Heart left ventricle (tissue), 16 donors: ENCODE results near the gene SPEM3. TPM values are rescaled to one million over a fixed set of nuclear protein-coding genes. Genes with fewer than 3 reads are reported as not detected.

ENCODE experiments used
- ATAC-seq, 4 donors: fragments of 200-7000 bp; cut with Tn5 transposase; one replicate each; pipeline ENCODE4 v1.9.1; 2020 to 2022; ENCODE audit warnings: moderate library complexity in 4 of 4, mild to moderate bottlenecking in 3 of 4, moderate number of reproducible peaks in 1 of 4
- DNase-seq, 5 donors: peaks; one replicate each; pipeline ENCODE4 v3.0.0-alpha.2; 2020
- H3K27ac ChIP-seq, 12 donors: fragments of 200-600 bp; sonication (generic) in 4 of 12; one replicate each; pipeline versions ENCODE4 v1.5.0 to v1.8.0; 2016 to 2022; ENCODE audit warnings: mild to moderate bottlenecking in 2 of 12
- H3K27me3 ChIP-seq, 9 donors: fragments of 200-600 bp; sonication (generic) in 2 of 9; one replicate each; pipeline versions ENCODE4 v1.5.1 to v1.8.0; 2016 to 2022; ENCODE audit warnings: mild to moderate bottlenecking in 3 of 9
- H3K36me3 ChIP-seq, 9 donors: fragments of 200-600 bp; sonication (generic) in 2 of 9; one replicate each; pipeline versions ENCODE4 v1.5.0 to v1.8.0; 2018 to 2022; ENCODE audit warnings: mild to moderate bottlenecking in 2 of 9
- H3K4me1 ChIP-seq, 12 donors: fragments of 200-600 bp; sonication (generic) in 4 of 12; one replicate each; pipeline versions ENCODE4 v1.5.0 to v1.8.0; 2016 to 2022; ENCODE audit warnings: mild to moderate bottlenecking in 3 of 12
- H3K4me3 ChIP-seq, 12 donors: fragments of 200-600 bp; sonication (generic) in 4 of 12; one replicate each; pipeline versions ENCODE4 v1.5.0 to v1.8.0; 2017 to 2022; ENCODE audit warnings: mild to moderate bottlenecking in 9 of 12, moderate library complexity in 4 of 12
- H3K9me3 ChIP-seq, 12 donors: fragments of 200-600 bp; sonication (generic) in 4 of 12; one replicate each; pipeline versions ENCODE4 v1.5.0 to v1.8.0; 2016 to 2022; ENCODE audit warnings: mild to moderate bottlenecking in 1 of 12
- POLR2A ChIP-seq, 2 donors: fragments of 450-650 bp; IDR thresholded peaks; one replicate each; pipeline ENCODE4 v1.6.1; 2017; ENCODE audit warnings: antibody characterized with exemption in 2 of 2, mild to moderate bottlenecking in 2 of 2, moderate library complexity in 2 of 2
- WGBS, 4 donors: extraction: QIAGEN DNeasy Blood & Tissue Kit in 2 of 4; methylation state at CpG; one replicate each; pipeline versions ENCODE4 v1.1.5 to v1.1.7; 2013 to 2018; 5-methylcytosine and 5-hydroxymethylcytosine counted together
- intact Hi-C, 10 donors: fragments of 100-400 bp; cut with DNase I; formaldehyde crosslinking; loops; one replicate each; pipeline versions ENCODE4 v1.11.1 to v1.14.2; 2022
- polyA plus RNA-seq, 2 donors: library from polyadenylated mRNA; stranded (reverse); fragments of 200-250 nt; gene quantifications; one replicate each; pipeline ENCODE4 v1.2.3, GENCODE V29; 2013
- total RNA-seq, 9 donors: library from RNA; depleted of rRNA in 2 of 9; stranded (reverse); fragments of >200 nt in 2 of 9; fragmentation: NEBNext Ultra II Directional in 3 of 9; extraction: Animal tissue kit (Norgen Biotek cat#: 25700) in 3 of 9; gene quantifications; one replicate each; pipeline versions ENCODE4 v1.1.0 to v1.2.4, GENCODE V29; 2016 to 2023
- TF ChIP-seq, protein P1 (sequence below), 12 donors: fragments of 200-600 bp; sonication (generic) in 4 of 12; IDR thresholded peaks; one replicate each; pipeline versions ENCODE4 v1.5.0 to v1.8.0; 2018 to 2022; ENCODE audit warnings: antibody characterized with exemption in 12 of 12, mild to moderate bottlenecking in 5 of 12
- donor health status: ischemic (EF 13 %, LVEDD 7.1; RV severe dilation, severe dysfunction).
- donor health status: healthy with polysubstance abuse.
- donor health status: DM: no; HTN: yes; CAD: no.
- donor health status: DM: no; HTN: no; CAD: no.
- donor health status: ischemic (EF 25% LVEDD 6.9; RV normal size, moderate dysfunction).
- donor health status: ischemic (EF 25% LVEDD 5.7; RV mildly dilated, moderate dysfunction).
- donor health status: healthy.
- donor health status: DM: yes; HTN: yes; CAD: no.
- donor health status: ischemic (EF 35%, LVEDD 5.7; RV mildly dilated, moderate dysfunction).
- donor health status: nonischemic (EF 11% LVEDD 7.7; RV severe dilation, severe dysfunction).
- donor health status: DM: yes; HTN: yes; CAD: no.
- donor health status: PGD.
- donor health status: ischemic (EF 29% LVEDD 5.4; RV normal size, mild dysfunction).
- donor health status: nonischemic (EF 23%, LVEDD 6.1; RV moderate dilation, normal function).

Gene SPEM3
- total and polyA plus RNA-seq, 11 donors: not detected

DNA sequence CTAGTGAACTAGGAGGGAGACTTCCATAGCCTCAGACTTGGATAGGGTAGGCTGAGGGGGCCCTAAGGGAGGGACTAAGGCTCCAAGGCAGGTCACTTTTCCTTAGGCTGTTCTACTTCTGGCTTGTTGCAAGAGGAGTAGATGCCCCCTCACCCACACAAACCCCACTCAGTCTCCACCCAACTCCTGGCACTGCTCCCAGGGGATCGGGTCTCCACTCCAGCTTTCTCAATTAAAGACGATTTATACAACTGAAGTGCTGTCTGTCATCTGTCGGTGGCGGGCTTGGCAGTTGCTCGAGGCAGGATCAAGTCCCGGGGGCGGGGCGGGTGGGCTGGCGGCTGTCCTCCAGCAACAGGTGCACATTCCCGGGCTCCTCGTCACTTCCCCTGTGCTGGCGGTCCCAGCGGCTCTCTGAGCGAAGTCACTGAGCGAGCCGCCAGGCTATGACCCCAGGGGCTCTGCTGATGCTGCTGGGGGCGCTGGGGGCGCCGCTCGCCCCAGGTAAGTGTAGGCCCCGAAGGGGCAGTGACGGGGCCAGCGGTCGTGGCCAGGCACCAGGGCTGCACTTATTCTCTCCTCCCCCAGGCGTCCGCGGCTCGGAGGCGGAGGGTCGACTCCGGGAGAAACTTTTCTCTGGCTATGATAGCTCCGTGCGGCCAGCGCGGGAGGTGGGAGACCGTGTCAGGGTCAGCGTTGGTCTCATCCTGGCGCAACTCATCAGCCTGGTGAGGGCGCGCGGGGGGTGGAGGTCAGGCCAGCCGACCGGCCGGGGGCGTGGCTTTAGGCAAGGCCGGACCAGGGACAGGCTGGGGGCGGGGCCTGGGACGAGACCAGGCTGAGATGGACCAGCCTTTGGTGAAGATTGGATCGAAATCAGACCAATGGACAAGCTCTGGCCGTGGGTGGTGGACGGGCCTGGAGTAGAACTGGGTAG is 16.3 kb downstream of the SPEM3 start, which contains the start of gene CHRNB1:
CHRNB1 (plus strand) TSS at position 380 of the 937 bp plus-strand sequence; CDS start at position 447, 67 bp downstream.
- 4 to 5% (median 4%) methylated on average over 19 to 51 of the region's 51 CpGs for WGBS, 4 donors
- Histone ChIP-seq H3K4me1 (peaks cover 0 to 35% (median 17%) of the 10 kb centered on the region in 12 donors), H3K27me3 (peaks cover 0 to 48% (median 6%) of the 10 kb centered on the region in 9 donors), H3K27ac (peak within 1 kb of the TSS in 10 of 12 donors; percentile 27 to 77 (median 65)), H3K9me3 (no peaks in the 10 kb centered on the region), H3K36me3 (no peaks in the 10 kb centered on the region), H3K4me3 (peak within 1 kb of the TSS; percentile 40 to 64 (median 54))
- peak; percentile 80 to 92 (median 90) for ATAC-seq
- peak; percentile 82 to 90 (median 86) for DNase-seq
- TF ChIP-seq, protein P1, sequence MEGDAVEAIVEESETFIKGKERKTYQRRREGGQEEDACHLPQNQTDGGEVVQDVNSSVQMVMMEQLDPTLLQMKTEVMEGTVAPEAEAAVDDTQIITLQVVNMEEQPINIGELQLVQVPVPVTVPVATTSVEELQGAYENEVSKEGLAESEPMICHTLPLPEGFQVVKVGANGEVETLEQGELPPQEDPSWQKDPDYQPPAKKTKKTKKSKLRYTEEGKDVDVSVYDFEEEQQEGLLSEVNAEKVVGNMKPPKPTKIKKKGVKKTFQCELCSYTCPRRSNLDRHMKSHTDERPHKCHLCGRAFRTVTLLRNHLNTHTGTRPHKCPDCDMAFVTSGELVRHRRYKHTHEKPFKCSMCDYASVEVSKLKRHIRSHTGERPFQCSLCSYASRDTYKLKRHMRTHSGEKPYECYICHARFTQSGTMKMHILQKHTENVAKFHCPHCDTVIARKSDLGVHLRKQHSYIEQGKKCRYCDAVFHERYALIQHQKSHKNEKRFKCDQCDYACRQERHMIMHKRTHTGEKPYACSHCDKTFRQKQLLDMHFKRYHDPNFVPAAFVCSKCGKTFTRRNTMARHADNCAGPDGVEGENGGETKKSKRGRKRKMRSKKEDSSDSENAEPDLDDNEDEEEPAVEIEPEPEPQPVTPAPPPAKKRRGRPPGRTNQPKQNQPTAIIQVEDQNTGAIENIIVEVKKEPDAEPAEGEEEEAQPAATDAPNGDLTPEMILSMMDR (IDR thresholded peaks at IDR 0.05): peak in 3 of 12 donors; percentile 13 to 18 (median 16)
- TF ChIP-seq POLR2A (IDR thresholded peaks at IDR 0.05): no peak
- intact Hi-C loops: loop anchor here in 4 of 10 donors (5.0 to 10.0 kb wide), 2 partner anchors 32 to 400 kb away; partner anchors contain the start of gene ZBTB4 (in 3 of the 4)

DNA sequence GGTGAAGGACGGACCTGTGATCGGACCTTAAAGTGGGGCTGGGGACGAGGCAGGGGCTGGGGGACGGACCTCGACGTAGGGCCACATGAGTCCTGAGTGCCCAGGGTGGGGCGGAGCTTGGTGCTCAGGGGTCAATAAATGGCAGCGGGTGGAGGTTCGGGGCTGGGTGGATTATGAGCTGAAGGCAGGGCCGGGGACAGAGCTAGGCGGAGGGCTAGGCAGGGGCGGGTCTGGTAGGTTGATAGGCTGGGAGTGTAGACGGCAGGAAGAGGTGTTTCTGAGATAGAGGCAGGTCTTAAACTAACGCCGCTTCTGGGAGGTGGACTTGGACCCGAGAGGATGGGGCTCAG is 16.9 kb downstream of the SPEM3 start:
- H3K9me3 ChIP-seq: no peaks in the 10 kb centered on the region
- peaks cover 0 to 41% (median 2%) of the 10 kb centered on the region in 9 donors for H3K27me3 ChIP-seq
- TF ChIP-seq, protein P1 (IDR thresholded peaks at IDR 0.05): no peak
- no peak for TF ChIP-seq POLR2A (IDR thresholded peaks at IDR 0.05)
- H3K4me3 ChIP-seq: peak overlapping the region; percentile 40 to 64 (median 54)
- no peak for DNase-seq
- peak overlapping the region in 5 of 12 donors; percentile 27 to 77 (median 65) for H3K27ac ChIP-seq
- H3K4me1 ChIP-seq: peaks cover 0 to 28% (median 11%) of the 10 kb centered on the region in 12 donors
- ATAC-seq: peak; percentile 15 to 43 (median 37)
- no peaks in the 10 kb centered on the region for H3K36me3 ChIP-seq
- intact Hi-C loops: loop anchor here in 1 of 10 donors (10.0 kb wide), 1 partner anchor 399 kb away; no protein-coding TSS in a partner anchor
- WGBS, 4 donors: 9 to 30% (median 18%) methylated on average over 16 of the region's 16 CpGs

GRCh38 chr17:7448461-7448860 is 19.8 kb downstream of the SPEM3 start:
- DNase-seq: peak in 1 of 5 donors; percentile 10
- H3K36me3 ChIP-seq: no peaks in the 10 kb centered on the region
- TF ChIP-seq, protein P1 (IDR thresholded peaks at IDR 0.05): no peak
- TF ChIP-seq POLR2A (IDR thresholded peaks at IDR 0.05): no peak
- WGBS, 4 donors: 91 to 92% (median 92%) methylated on average over 7 of the region's 7 CpGs
- ATAC-seq: no peak
- intact Hi-C loops: loop anchor here in 1 of 10 donors (10.0 kb wide), 1 partner anchor 396 kb away; no protein-coding TSS in a partner anchor
- no peak overlapping the region for H3K4me3 ChIP-seq
- H3K4me1 ChIP-seq: peaks cover 0 to 24% (median 9%) of the 10 kb centered on the region in 12 donors
- H3K27ac ChIP-seq: no peak overlapping the region
- no peaks in the 10 kb centered on the region for H3K9me3 ChIP-seq
- H3K27me3 ChIP-seq: peaks cover 0 to 30% (median 0%) of the 10 kb centered on the region in 9 donors
